NCI-H1694 treated with DMSO at 0.1 percent for 48 hours (cell line): ENCODE measurements around the gene TMEM178A.

Source experiments
- DNase-seq: peaks from one replicate; lab custom pipeline; 2025; lab: John Stamatoyannopoulos, UW

Gene TMEM178A

GRCh38 chr2:39679805-39680204, 14.1 kb downstream of the TMEM178A start:
- DNase-seq, result no peak

DNA sequence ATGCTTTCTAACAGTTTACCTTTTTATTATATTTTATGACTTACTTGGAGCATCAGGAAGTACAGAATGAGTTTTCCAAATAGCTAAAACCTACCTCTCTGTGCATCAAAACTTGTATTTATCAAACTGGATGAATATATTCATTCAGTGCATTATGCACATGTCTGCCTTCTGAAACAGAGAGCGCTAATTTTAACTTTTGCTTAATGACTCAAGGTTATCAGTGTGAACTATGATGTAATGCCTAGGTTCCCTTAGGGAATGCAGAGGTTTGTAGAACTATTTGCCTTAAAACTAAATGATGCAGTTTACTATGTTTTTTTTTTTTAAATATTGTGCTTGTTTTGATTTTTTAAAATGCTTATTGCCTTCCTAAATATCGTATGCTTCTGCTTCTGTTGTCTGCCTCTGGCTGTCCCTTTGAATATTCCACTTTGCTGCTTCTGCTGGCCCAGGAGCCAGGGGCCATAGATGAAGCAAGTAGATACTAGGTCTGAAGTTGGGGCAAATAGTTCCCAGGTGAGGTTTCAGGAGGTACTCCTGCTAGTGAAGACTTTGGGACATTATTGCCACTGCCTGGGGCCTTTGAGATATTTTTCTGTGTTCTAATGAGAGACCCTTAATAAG, 16.5 kb downstream of the TMEM178A start:
- DNase-seq, result no peak

- DNase-seq, result no peak
Measured at GRCh38 chr2:39683022-39683699, 17.4 kb downstream of the TMEM178A start.

DNA sequence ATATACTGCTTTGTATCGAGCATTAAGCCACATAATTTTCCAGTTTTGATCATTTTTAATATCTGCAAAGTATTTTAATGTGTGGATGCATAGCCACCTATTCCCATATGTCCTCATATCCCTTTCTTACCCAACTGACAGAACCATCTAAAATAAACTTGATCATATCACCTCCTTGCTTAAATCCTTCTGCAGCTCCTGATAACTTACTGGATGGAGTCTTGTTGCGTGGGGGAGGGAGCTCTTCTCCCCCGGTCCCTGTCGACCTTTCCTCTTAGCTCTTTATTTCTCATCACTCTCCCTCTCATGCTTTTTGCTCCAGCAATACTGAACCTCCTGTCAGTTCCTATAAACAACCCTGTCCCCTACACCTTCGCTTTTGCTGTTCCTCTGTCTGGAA, 18.7 kb downstream of the TMEM178A start:
- DNase-seq, result no peak

DNA sequence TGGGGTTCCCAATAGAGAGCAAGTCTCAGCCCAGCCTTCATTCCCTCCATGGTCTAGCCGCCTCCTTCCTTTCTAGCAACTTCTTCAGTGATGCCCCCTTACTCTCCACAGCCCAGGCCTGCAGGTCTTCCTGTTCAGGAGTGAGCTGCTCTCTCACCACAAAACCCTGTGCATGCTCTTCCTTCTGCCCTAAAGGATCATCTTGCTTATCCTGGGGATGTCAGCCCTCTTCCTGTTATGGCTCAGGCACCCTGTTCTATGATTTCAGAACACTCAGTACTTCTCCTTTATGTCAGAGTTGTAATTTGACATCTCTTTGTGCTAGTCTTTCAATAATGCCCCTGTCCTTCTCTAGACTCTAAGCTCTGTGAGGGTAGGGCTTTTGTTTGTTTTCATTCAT, 19.4 kb downstream of the TMEM178A start:
- no peak for DNase-seq

DNA sequence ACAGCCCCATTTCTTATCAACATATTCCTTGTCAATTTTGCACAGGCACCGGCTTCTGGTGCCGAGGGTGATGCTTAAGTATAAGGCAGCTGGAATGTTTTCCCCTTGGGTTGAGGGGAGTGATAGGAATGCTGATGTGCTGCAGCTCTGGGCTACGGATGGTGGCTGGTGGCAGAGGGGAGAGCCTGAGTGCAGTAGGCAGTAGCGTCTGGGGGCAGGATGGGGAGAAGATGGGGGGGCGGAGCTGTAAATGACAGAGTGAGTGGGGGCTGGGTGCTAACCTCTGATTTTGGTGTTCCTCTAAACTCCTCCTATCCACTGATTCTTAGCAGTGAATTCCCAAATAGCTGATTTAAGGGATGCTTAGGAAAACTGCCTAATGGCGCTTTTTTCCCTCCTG, 20.7 kb downstream of the TMEM178A start:
- no peak for DNase-seq

GRCh38 chr2:39688181-39688580, 22.5 kb downstream of the TMEM178A start:
- DNase-seq, result no peak

DNA sequence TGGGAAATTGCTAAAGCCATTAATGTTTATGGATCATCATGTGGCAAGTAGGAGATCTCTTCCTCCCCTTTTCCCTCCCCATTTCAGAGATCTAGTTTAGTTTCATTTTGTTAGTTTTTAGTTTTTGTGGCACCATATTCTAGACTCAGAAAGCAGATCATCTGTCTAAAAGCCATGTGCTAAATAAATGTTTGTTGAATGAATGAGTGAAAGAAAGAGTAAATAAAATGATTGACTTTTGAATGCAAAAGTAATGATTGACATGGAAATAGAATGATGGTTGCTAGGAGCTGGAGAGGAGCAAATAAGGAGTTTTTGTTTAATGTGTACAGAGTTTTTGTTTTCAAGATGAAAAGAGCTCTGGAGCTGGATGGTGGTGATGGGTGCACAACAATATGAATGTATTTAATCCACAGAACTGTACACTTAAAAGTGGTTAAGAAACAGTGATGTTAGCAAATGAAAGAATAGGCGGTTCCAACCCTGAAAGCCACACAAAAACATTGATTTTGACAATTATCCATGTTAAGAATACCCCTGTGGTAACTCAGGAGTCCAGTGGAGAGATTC, 23.6 kb downstream of the TMEM178A start:
- no peak for DNase-seq

DNA sequence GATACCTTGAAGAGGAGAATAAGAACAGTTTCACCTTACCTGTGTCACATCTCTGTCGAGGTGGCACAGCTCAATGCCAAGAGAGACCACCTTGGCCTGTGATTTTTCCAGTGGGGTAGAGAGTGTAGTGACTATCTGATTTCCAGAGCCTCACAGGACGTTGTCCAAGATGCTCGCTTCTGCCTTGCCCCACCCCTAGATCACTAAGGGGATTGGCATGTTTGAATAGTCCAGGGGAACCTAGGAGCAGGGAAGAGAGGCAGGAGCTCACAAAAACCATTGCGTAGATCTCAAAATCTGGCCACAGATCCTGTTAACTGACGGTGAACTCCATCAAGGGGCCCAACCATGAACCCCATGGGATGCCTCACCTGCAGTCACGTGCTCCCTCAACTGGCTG, 24.2 kb downstream of the TMEM178A start:
- DNase-seq, result no peak

GRCh38 chr2:39693245-39693644, 27.5 kb downstream of the TMEM178A start:
- no peak for DNase-seq

DNA sequence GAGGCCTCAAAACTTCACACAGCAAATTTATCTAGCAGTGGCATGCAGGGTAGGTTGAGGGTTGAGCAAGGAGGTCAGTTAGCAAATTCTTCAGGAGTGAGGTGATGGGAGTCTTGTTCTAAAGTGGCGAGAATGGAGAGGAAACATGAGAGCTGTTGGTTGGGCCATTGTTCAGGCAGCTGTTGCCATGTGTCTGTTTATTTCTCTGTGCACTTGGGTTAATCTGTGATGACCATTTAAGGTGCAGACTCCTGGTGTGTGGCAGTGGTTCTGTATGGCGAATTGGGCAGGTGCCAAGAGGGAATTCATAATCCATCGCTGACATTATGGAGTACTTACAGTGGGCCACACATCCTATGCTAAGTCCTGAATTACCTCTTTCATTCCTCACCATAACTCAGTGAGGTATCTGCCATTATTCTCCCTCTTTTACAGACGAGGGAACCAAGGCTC, 30.4 kb downstream of the TMEM178A start:
- DNase-seq, result peak; percentile 63

DNA sequence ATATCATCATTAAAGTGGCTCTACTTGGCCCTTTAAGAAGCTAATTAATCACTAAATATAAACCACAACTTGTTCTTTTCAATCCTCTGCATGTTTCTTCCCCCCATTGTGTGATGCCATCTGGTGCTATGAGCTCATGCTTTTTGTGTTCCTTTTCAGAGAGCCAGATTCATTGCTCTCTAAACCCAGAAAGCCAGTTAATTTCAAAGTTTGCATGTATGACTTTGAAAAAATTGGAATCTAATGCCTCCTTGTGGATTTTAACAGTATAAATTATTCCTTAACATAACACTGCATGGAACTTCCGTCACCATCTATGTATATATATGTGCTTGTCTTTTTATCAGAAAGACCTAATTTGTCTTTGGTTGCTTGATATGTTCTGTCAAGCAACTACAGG, 31.1 kb downstream of the TMEM178A start:
- DNase-seq, result peak; percentile 96

DNA sequence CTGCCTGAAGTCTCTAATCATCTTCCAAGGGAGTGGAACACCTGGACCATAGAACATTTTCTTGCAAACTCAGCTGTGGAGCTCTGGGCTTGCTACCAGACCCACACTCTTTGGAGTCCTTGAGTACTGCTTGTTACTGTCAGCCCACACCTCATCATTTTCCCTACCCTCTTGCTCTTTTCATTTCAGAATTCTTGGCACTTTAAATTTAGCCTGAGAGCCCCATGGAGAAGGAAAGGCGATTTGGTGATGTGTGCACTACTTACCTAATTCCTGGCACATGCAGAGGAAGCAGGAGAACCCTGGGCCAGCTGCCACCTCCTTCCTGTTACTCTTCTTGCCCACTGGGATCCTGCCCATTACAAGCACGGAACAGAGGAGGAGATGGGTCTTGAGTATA, 31.7 kb downstream of the TMEM178A start:
- peak; percentile 52 for DNase-seq

DNA sequence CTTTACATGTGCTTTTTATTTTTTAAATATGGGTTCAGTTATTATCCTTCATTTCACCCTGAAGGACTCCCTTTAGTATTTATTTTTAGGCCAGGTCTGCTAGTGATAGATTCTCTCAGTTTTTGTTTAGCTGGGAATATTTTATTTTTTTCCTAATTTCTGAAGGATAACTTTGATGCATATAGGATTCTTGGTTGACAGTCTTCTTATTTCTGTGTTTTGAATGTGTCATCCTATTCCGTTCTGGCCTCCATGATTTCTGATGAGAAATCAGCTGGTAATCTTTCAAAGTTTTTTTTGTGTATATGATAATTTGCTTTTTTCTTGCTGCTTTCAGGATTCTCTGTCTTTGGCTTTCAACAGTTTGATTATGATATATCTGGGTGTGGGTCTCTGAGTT, 35.4 kb downstream of the TMEM178A start:
- no peak for DNase-seq

GRCh38 chr2:39703181-39703872, 37.6 kb downstream of the TMEM178A start:
- DNase-seq, result no peak

DNA sequence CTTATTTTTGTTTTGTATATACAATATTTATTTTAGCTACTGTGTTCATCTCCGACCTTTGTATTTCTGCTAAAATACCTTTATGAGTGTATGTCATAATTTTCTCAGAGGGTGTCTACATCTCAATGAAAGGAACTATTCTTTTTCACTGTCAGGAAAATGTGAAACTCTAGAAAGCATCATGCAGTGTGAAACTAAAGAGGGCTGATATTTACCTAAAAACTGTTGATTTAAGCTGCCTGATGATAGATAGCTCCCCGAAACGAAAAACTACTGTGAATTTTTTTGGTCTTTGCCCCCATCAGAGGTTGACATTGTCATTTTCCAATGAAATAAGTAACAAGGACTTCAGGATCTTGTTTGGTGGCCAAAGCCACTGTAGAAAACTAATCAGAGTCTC, 38.8 kb downstream of the TMEM178A start:
- no peak for DNase-seq

DNA sequence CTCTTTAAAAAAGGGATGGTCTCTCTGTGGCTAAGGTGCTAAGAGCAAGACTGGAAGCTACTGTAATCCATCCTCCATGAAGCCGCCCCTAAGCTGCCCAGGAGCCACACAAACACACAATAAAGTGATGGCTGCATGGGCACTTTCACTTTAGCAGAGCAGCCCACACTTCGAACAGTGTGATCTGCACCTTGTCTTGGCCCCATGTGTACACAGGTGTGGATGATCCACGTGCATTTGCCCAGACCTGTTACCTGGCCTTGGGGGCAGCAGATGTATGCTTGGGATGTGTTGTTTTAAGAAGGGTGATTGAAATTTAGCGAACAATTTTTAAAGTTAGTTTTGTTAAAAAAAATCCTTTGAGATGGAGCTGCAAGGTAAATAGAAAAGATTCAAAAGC, 39.9 kb downstream of the TMEM178A start:
- DNase-seq, result no peak

DNA sequence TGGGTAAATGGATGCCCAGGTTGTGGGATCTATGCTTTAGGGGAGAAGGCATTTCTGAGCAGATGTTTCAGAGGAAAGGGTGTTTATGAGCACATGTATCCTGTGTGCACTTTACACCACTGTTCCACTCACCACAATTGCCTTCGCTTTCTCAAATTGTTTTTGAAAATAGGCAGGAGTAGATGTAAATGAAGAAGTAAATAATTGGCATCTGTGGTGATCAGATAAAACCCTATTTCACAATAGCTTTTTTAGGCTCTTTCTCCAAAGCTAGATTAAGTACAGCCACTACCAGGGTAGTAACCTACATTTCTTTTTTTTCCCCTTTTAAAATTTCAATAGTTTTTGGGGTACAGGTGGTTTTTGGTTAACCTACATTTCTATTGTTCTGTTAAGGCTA, 40.6 kb downstream of the TMEM178A start:
- no peak for DNase-seq

DNA sequence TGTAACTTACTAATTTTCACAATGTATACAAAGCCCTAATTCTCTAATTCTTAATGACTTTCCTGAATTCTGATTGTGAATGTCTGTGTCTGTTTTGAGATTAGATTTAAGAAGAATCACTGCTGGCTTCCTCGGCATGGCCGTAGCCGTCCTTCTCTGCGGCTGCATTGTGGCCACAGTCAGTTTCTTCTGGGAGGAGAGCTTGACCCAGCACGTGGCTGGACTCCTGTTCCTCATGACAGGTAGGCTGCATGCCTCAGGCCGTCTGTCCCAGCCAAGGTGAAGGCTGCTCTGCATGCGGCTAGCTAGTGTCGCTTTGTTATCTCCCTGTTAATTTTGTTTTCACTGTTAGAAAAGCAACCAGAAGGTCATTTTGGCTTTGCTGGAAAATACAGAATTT, 41.2 kb downstream of the TMEM178A start:
- DNase-seq, result no peak

DNA sequence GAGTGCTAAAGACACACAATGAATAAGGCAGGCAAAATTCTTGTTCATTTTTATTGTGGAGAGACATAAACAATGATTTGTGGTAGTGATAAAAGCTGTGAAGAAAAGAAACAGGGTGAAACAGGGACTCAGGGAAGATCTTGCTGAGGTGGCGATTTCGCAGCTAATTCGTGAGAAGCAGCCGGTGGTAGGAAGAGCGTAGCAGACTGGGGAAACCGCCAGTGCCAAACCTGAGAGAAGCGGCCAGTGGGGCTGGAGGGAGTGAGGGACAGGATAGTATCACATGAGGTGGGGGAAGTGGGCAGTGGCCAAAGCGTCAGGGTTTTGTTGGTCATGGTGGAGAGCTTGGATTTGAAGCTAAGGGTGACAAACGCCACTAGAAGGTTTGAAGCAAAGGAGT, 42.3 kb downstream of the TMEM178A start:
- no peak for DNase-seq

DNA sequence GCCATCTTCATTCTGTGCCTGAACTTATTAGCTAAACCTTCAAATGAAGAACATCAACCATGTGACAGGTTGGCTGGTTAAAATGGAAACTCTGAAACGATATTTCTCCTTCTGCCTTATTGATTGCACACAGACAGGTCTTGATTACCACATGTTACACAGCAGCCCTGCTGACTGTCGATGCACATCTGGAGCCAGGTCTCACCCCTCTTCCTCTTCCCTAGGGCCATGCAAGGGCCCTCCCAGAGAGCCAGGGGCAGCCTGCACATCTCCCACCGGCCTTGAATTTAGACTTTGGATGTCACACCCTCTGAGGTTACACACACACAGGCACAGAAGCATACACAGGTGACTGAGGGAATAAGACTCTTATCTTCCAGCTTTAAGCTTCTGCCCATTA, 45.1 kb downstream of the TMEM178A start:
- DNase-seq, result no peak

- DNase-seq, result no peak
Measured at GRCh38 chr2:39712953-39713352, 47.2 kb downstream of the TMEM178A start.

GRCh38 chr2:39715095-39715494, 49.4 kb downstream of the TMEM178A start:
- DNase-seq, result no peak
